ENCODE results near the gene GC.

The GC gene

GRCh38 chr4:71709961-71710360, 73.9 kb downstream of the GC start:
- H3K9me3 ChIP-seq (ENCODE audit: control insufficient read depth, insufficient read depth, low read length) = no peaks in the 10 kb centered on the region
- no peaks in the 10 kb centered on the region for H3K4me1 ChIP-seq (ENCODE audit: control insufficient read depth, insufficient read depth, low read length)
- no peaks in the 10 kb centered on the region for H3K36me3 ChIP-seq (ENCODE audit: control insufficient read depth, insufficient read depth, low read length)
- no peak overlapping the region for H3K4me3 ChIP-seq (ENCODE audit: low read depth, low read length)
- no peaks in the 10 kb centered on the region for H3K27me3 ChIP-seq (ENCODE audit: control insufficient read depth, insufficient read depth, low read length)
- H3K9ac ChIP-seq (ENCODE audit: low read depth, low read length) = no peak overlapping the region

- H3K27me3 ChIP-seq (ENCODE audit: control insufficient read depth, insufficient read depth, low read length) = no peaks in the 10 kb centered on the region
- no peak overlapping the region for H3K4me3 ChIP-seq (ENCODE audit: low read depth, low read length)
- H3K36me3 ChIP-seq (ENCODE audit: control insufficient read depth, insufficient read depth, low read length) = no peaks in the 10 kb centered on the region
- no peak overlapping the region for H3K9ac ChIP-seq (ENCODE audit: low read depth, low read length)
- peaks cover under 1% of the 10 kb centered on the region for H3K4me1 ChIP-seq (ENCODE audit: control insufficient read depth, insufficient read depth, low read length)
- no peaks in the 10 kb centered on the region for H3K9me3 ChIP-seq (ENCODE audit: control insufficient read depth, insufficient read depth, low read length)
Observed at GRCh38 chr4:71698141-71698540, 85.7 kb downstream of the GC start.

- H3K9me3 ChIP-seq (ENCODE audit: control insufficient read depth, insufficient read depth, low read length) = no peaks in the 10 kb centered on the region
- peaks cover 6% of the 10 kb centered on the region for H3K4me1 ChIP-seq (ENCODE audit: control insufficient read depth, insufficient read depth, low read length)
- H3K4me3 ChIP-seq (ENCODE audit: low read depth, low read length) = no peak overlapping the region
- H3K36me3 ChIP-seq (ENCODE audit: control insufficient read depth, insufficient read depth, low read length) = no peaks in the 10 kb centered on the region
- H3K27me3 ChIP-seq (ENCODE audit: control insufficient read depth, insufficient read depth, low read length) = no peaks in the 10 kb centered on the region
- no peak overlapping the region for H3K9ac ChIP-seq (ENCODE audit: low read depth, low read length)
Observed at GRCh38 chr4:71697031-71697430, 86.8 kb downstream of the GC start.

GRCh38 chr4:71694961-71695360, 88.9 kb downstream of the GC start:
- no peaks in the 10 kb centered on the region for H3K36me3 ChIP-seq (ENCODE audit: control insufficient read depth, insufficient read depth, low read length)
- H3K9me3 ChIP-seq (ENCODE audit: control insufficient read depth, insufficient read depth, low read length) = no peaks in the 10 kb centered on the region
- peaks cover 6% of the 10 kb centered on the region for H3K4me1 ChIP-seq (ENCODE audit: control insufficient read depth, insufficient read depth, low read length)
- H3K9ac ChIP-seq (ENCODE audit: low read depth, low read length) = no peak overlapping the region
- no peak overlapping the region for H3K4me3 ChIP-seq (ENCODE audit: low read depth, low read length)
- H3K27me3 ChIP-seq (ENCODE audit: control insufficient read depth, insufficient read depth, low read length) = no peaks in the 10 kb centered on the region

GRCh38 chr4:71692963-71693362, 90.9 kb downstream of the GC start:
- Histone ChIP-seq H3K4me3 (ENCODE audit: low read depth, low read length) (no peak overlapping the region), H3K4me1 (ENCODE audit: control insufficient read depth, insufficient read depth, low read length) (peaks cover 6% of the 10 kb centered on the region), H3K27me3 (ENCODE audit: control insufficient read depth, insufficient read depth, low read length) (no peaks in the 10 kb centered on the region), H3K9me3 (ENCODE audit: control insufficient read depth, insufficient read depth, low read length) (no peaks in the 10 kb centered on the region), H3K9ac (ENCODE audit: low read depth, low read length) (no peak overlapping the region), H3K36me3 (ENCODE audit: control insufficient read depth, insufficient read depth, low read length) (no peaks in the 10 kb centered on the region)

GRCh38 chr4:71692198-71692597, 91.7 kb downstream of the GC start:
- H3K4me1 ChIP-seq (ENCODE audit: control insufficient read depth, insufficient read depth, low read length) = peaks cover 6% of the 10 kb centered on the region
- H3K36me3 ChIP-seq (ENCODE audit: control insufficient read depth, insufficient read depth, low read length) = no peaks in the 10 kb centered on the region
- H3K27me3 ChIP-seq (ENCODE audit: control insufficient read depth, insufficient read depth, low read length) = no peaks in the 10 kb centered on the region
- no peaks in the 10 kb centered on the region for H3K9me3 ChIP-seq (ENCODE audit: control insufficient read depth, insufficient read depth, low read length)
- no peak overlapping the region for H3K9ac ChIP-seq (ENCODE audit: low read depth, low read length)
- H3K4me3 ChIP-seq (ENCODE audit: low read depth, low read length) = no peak overlapping the region

All from iPS-15b (cell line).